ENCODE measurements around the gene PRMT2. TPM values are rescaled to one million over a fixed set of nuclear protein-coding genes. Genes with fewer than 3 reads are reported as not detected.

Gene PRMT2
- total and polyA plus RNA-seq, 2 experiments from 2014 or later, result 51.9 to 56.9 TPM

GRCh38 chr21:46655230-46655629 lies 19.8 kb downstream of the PRMT2 start:
- Histone ChIP-seq H3K4me2 (no peak overlapping the region), H3F3A (replicated peaks; ENCODE audit: low read depth) (no peaks in the 10 kb centered on the region), H3K79me2 (replicated peaks; ENCODE audit: insufficient read depth) (no peaks in the 10 kb centered on the region; the same call in 1 of the 2 replicates), H3K9me2 (ENCODE audit: insufficient read depth) (no peaks in the 10 kb centered on the region), H3K27me3 (ENCODE audit: insufficient read depth) (no peaks in the 10 kb centered on the region), H4K20me1 (replicated peaks; ENCODE audit: insufficient read depth) (no peaks in the 10 kb centered on the region), H3K4me3 (no peak overlapping the region), H3K36me3 (ENCODE audit: insufficient read depth) (peaks cover 12% of the 10 kb centered on the region), H3K27ac (ENCODE audit: low read depth) (no peak overlapping the region), H2AFZ (no peak overlapping the region), H3K4me1 (ENCODE audit: insufficient read depth) (no peaks in the 10 kb centered on the region)
- no peak for ATAC-seq
- DNase-seq (ENCODE audit: low spot score), result no peak
- Mint-ChIP-seq H3K4me1 (no peaks in the 10 kb centered on the region), H3K27me3 (ENCODE audit: insufficient read depth, low read depth, poor library complexity) (peaks cover 9% of the 10 kb centered on the region), H3K9me3 (peaks cover 10% of the 10 kb centered on the region; the same call in 1 of the 3 replicates), H3K27ac (no peak overlapping the region), H3K4me3 (no peak overlapping the region), H3K36me3 (ENCODE audit: low read depth) (peaks cover 58% of the 10 kb centered on the region)
- TF ChIP-seq JUNB (IDR thresholded peaks at IDR 0.05; ENCODE audit: unreplicated experiment) (no peak), CTCF (conservative IDR thresholded peaks at IDR 0.05; ENCODE audit: low read depth in 2 of 2) (no peak), EZH2phosphoT487 (IDR thresholded peaks at IDR 0.05; ENCODE audit: unreplicated experiment) (no peak), EZH2 (IDR thresholded peaks at IDR 0.05; ENCODE audit: low read depth, unreplicated experiment) (no peak), NANOG (IDR thresholded peaks at IDR 0.05; ENCODE audit: borderline replicate concordance) (no peak), CREB1 (CRISPR knock-in tag; IDR thresholded peaks at IDR 0.05; ENCODE audit: low read depth) (no peak), STAT1 (IDR thresholded peaks at IDR 0.05; ENCODE audit: unreplicated experiment) (no peak), ZNF114 (CRISPR knock-in tag; IDR thresholded peaks at IDR 0.05) (no peak), ZNF331 (CRISPR knock-in tag; IDR thresholded peaks at IDR 0.05; ENCODE audit: low read depth) (no peak), POLR2AphosphoS5 (IDR thresholded peaks at IDR 0.05; ENCODE audit: low read depth) (no peak), ZNF462 (CRISPR knock-in tag; IDR thresholded peaks at IDR 0.05) (no peak)

Measured in GM23338 (cell line).